ENCODE results near the gene LRCH1. TPM values are rescaled to one million over a fixed set of nuclear protein-coding genes. Genes with fewer than 3 reads are reported as not detected.

Gene LRCH1
- total RNA-seq, 3 donors from 2014 or later = 17.0 to 40.4 (median 24.6) TPM

DNA sequence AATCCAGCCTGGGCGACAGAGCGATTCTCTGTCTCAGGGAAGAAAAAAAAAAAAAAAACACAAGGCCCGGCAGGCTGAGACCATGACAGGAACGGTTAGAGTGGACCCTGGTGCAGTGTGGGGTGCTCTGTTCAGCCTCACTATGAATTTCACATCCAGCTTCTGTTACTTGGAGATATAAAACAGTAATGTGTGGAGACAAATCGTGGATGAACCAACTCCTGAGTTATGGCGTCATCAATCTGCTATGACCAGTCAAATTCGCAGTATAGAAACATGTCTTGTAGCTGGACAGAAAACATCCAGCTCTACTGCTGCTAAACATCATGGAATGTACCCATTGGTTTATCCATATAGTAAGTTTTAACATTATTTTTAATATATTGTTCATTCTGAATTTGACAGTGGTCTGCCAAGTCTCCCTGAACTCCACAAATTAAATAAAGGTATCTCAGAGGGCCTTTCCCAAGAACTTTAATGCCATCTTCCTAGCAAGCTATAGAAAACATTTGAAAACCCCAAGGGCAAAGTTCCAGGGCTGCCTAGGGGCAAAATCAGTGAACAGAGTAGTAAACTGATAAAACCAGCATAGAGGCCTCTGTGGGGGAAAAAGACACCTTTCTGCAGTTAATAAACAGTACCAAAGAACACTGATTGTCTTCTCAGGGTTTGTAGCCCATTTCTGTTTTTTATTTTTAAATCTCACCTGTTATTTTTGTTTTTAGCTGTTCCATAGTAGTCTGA lies 75.8 kb downstream of the LRCH1 start:
- TF ChIP-seq POLR2A (IDR thresholded peaks at IDR 0.05) (no peak), POLR2AphosphoS5 (IDR thresholded peaks at IDR 0.05) (no peak)
- TF ChIP-seq, protein P1, sequence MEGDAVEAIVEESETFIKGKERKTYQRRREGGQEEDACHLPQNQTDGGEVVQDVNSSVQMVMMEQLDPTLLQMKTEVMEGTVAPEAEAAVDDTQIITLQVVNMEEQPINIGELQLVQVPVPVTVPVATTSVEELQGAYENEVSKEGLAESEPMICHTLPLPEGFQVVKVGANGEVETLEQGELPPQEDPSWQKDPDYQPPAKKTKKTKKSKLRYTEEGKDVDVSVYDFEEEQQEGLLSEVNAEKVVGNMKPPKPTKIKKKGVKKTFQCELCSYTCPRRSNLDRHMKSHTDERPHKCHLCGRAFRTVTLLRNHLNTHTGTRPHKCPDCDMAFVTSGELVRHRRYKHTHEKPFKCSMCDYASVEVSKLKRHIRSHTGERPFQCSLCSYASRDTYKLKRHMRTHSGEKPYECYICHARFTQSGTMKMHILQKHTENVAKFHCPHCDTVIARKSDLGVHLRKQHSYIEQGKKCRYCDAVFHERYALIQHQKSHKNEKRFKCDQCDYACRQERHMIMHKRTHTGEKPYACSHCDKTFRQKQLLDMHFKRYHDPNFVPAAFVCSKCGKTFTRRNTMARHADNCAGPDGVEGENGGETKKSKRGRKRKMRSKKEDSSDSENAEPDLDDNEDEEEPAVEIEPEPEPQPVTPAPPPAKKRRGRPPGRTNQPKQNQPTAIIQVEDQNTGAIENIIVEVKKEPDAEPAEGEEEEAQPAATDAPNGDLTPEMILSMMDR (IDR thresholded peaks at IDR 0.05) = no peak
- no peak overlapping the region for H3K4me3 ChIP-seq
- no peaks in the 10 kb centered on the region for H3K27me3 ChIP-seq
- peaks cover 0 to 7% of the 10 kb centered on the region in 2 donors for H3K4me1 ChIP-seq
- no peak for DNase-seq (ENCODE audit: low spot score in 2 of 2)
- H3K27ac ChIP-seq = no peak overlapping the region
- intact Hi-C loops (cut with DNase I; ENCODE audit: low total_unique reads) = no loop called here
- H3K36me3 ChIP-seq = no peaks in the 10 kb centered on the region
- H3K9me3 ChIP-seq = no peaks in the 10 kb centered on the region

DNA sequence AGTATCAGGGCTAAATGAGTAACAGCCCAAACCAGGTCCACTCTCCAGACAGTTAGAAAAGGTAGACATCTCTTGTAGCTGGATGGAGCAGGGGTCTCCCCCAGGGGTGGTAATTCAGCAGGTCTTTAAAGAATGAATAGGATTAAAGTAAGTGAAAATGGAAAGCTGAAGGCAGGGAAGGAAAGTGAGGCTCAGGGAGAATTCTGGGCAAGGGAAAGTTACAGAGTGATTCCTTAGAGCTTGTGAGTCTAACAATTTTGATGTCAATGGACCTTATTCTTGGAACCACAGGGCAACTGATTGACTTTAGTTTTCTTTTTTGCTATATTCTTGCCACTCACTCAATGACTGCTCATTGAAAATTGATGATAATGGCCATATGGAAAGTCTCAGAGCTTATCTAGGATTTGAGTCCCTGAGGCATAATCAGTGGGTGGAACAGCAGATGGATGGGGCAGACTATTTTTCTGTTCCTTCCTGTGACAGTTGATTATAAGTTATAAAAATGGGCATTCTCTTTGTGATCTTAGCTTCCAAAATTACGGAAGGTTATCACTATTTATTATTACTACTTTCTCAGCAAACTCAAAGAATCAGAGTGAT lies 76.9 kb downstream of the LRCH1 start:
- DNase-seq (ENCODE audit: low spot score in 2 of 2) = no peak
- TF ChIP-seq POLR2AphosphoS5 (IDR thresholded peaks at IDR 0.05) = no peak
- TF ChIP-seq POLR2A (IDR thresholded peaks at IDR 0.05) = no peak
- TF ChIP-seq, protein P1 (IDR thresholded peaks at IDR 0.05) = no peak
- intact Hi-C loops (cut with DNase I; ENCODE audit: low total_unique reads) = no loop called here
- Histone ChIP-seq H3K9me3 (no peaks in the 10 kb centered on the region), H3K4me1 (peaks cover 0 to 7% of the 10 kb centered on the region in 2 donors), H3K27ac (no peak overlapping the region), H3K36me3 (no peaks in the 10 kb centered on the region), H3K27me3 (no peaks in the 10 kb centered on the region), H3K4me3 (no peak overlapping the region)

DNA sequence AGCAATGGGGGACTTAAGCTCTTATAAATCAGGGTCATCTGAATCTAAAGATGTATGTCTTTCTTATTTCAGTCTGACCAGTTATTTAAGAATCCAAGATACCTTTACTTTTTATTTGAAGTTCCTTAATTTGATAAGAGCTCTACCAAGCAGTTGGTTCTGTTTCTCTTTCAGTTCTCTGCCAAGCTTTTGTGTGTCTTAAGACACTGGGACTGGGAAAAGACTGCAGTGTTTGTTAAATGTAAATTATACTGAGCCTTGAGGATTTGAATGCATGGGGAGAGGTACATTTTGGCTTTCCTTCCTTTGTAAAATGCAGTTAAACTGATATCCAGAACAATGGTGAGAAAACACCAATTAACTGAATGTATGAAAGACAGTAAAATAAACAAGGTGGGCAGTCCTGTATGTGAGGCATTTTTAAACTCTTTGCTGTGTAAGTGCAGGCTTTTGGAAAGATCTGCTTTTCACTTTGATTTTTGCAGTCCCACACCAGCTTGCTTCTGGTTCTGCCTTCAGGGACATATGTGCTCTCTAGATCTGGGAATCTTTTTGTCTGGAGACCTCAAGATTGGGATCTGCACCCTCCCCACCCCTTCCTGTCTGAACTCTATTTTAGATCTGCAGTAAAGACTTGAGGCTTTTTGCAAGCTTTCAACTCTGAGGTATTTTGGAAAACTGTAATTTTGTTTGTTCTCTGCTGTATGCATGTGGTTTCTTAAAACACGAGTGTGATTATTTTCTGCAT lies 77.6 kb downstream of the LRCH1 start:
- intact Hi-C loops (cut with DNase I; ENCODE audit: low total_unique reads) = no loop called here
- Histone ChIP-seq H3K4me3 (no peak overlapping the region), H3K27ac (no peak overlapping the region), H3K36me3 (no peaks in the 10 kb centered on the region), H3K4me1 (peaks cover 0 to 7% of the 10 kb centered on the region in 2 donors), H3K9me3 (no peaks in the 10 kb centered on the region), H3K27me3 (no peaks in the 10 kb centered on the region)
- TF ChIP-seq POLR2AphosphoS5 (IDR thresholded peaks at IDR 0.05) = no peak
- no peak for TF ChIP-seq POLR2A (IDR thresholded peaks at IDR 0.05)
- TF ChIP-seq, protein P1 (IDR thresholded peaks at IDR 0.05) = no peak
- no peak for DNase-seq (ENCODE audit: low spot score in 2 of 2)

DNA sequence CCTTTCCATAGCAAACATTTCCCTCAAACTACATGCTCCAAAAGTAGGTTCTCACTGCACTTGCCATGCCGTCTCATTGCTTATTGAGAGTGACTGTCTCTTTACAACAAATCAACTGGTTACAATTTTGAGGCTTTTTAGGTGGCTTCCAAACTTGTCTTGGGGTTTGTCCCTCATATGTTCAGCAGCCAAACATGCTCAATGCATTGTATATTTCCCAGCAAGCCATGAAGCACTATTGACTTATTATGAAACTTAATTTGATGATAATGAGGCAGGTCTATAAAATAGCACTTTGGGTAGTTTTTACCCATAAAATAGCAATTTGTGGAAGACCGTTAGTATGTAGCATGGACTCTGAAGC lies 78.2 kb downstream of the LRCH1 start:
- Histone ChIP-seq H3K27me3 (no peaks in the 10 kb centered on the region), H3K4me1 (peaks cover 0 to 7% of the 10 kb centered on the region in 2 donors), H3K36me3 (no peaks in the 10 kb centered on the region), H3K4me3 (no peak overlapping the region), H3K27ac (no peak overlapping the region), H3K9me3 (no peaks in the 10 kb centered on the region)
- DNase-seq (ENCODE audit: low spot score in 2 of 2) = no peak
- intact Hi-C loops (cut with DNase I; ENCODE audit: low total_unique reads) = no loop called here
- no peak for TF ChIP-seq POLR2A (IDR thresholded peaks at IDR 0.05)
- TF ChIP-seq, protein P1 (IDR thresholded peaks at IDR 0.05) = no peak
- TF ChIP-seq POLR2AphosphoS5 (IDR thresholded peaks at IDR 0.05) = no peak

DNA sequence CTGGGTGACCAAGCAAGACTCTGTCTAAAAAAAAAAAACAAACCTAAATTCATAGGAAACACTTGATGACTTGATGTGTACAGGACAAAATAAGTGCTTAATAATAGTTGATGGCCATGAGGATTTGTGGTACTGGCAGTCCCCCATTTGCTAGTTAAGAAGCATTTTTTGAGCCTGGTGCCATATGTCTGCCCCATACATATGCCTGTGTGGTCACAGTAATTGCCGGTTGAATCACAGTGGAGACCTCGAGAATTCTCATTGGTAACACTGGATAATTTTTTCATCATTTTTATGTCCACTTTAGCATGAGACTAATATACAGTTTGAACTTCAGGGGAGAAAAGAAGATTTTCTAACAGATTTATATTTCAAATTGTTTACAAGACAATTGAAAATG lies 79.2 kb downstream of the LRCH1 start:
- intact Hi-C loops (cut with DNase I; ENCODE audit: low total_unique reads) = no loop called here
- TF ChIP-seq POLR2A (IDR thresholded peaks at IDR 0.05) (no peak), POLR2AphosphoS5 (IDR thresholded peaks at IDR 0.05) (no peak)
- TF ChIP-seq, protein P1 (IDR thresholded peaks at IDR 0.05) = no peak
- Histone ChIP-seq H3K4me3 (no peak overlapping the region), H3K36me3 (no peaks in the 10 kb centered on the region), H3K27ac (no peak overlapping the region), H3K27me3 (no peaks in the 10 kb centered on the region), H3K9me3 (no peaks in the 10 kb centered on the region), H3K4me1 (peaks cover 0 to 7% of the 10 kb centered on the region in 2 donors)
- no peak for DNase-seq (ENCODE audit: low spot score in 2 of 2)
